Naive thymus-derived CD4-positive, alpha-beta T cell (primary cell): Measurements from ENCODE around the gene HELZ. TPM values are rescaled to one million over a fixed set of nuclear protein-coding genes. Genes with fewer than 3 reads are reported as not detected.

Experiments
- ATAC-seq: fragments of 150-1000 bp; cut with Tn5 transposase; 2 replicates; pipeline ENCODE4 v1.10.0; 2021; ENCODE audit warnings: mild to moderate bottlenecking, moderate library complexity
- CTCF ChIA-PET: fragments of 350-600 bp; sonication (Branson Sonifier 250); formaldehyde crosslinking; loops from one replicate; lab custom pipeline; 2021; ENCODE audit warnings: antibody characterized with exemption; lab: Charles Lee
- POLR2A ChIA-PET: fragments of 350-600 bp; sonication (Branson Sonifier 250); formaldehyde crosslinking; loops from one replicate; lab custom pipeline; 2021; ENCODE audit warnings: antibody characterized with exemption, inconsistent platforms; lab: Charles Lee
- DNase-seq, 9 donors: peaks; one replicate each; pipeline versions ENCODE4 v3.0.0 to v3.0.0-alpha.2; 2020 to 2022; ENCODE audit warnings: mixed read lengths in 1 of 9
- H3K27ac ChIP-seq: one replicate; pipeline ENCODE4 v1.7.0; 2013; ENCODE audit warnings: mild to moderate bottlenecking, low read depth, low read length, moderate library complexity
- H3K27me3 ChIP-seq, 2 donors: one replicate each; pipeline ENCODE4 v1.7.0; 2013; ENCODE audit warnings: low read length in 2 of 2, mild to moderate bottlenecking in 2 of 2, moderate library complexity in 2 of 2; ENCODE audit not compliant: control insufficient read depth in 2 of 2, insufficient read depth in 2 of 2
- H3K36me3 ChIP-seq, 3 experiments: 1 replicate in 2 of 3; 2 replicates in 1 of 3; pipeline ENCODE4 v1.7.0; 2013; ENCODE audit warnings: low read length in 3 of 3, mild to moderate bottlenecking in 3 of 3, moderate library complexity in 1 of 3; ENCODE audit not compliant: insufficient read depth in 3 of 3, control insufficient read depth in 2 of 3
- H3K4me1 ChIP-seq, 2 donors: one replicate each; pipeline ENCODE4 v1.7.0; 2013; ENCODE audit warnings: low read length in 2 of 2, mild to moderate bottlenecking in 2 of 2, moderate library complexity in 1 of 2; ENCODE audit not compliant: control insufficient read depth in 2 of 2, insufficient read depth in 2 of 2
- H3K4me3 ChIP-seq: 2 replicates; pipeline ENCODE4 v1.7.0; 2013; ENCODE audit warnings: mild to moderate bottlenecking, low read length
- H3K9me3 ChIP-seq, 3 experiments: 1 replicate in 2 of 3; 2 replicates in 1 of 3; pipeline ENCODE4 v1.7.0; 2013; ENCODE audit warnings: low read length in 3 of 3; ENCODE audit not compliant: control insufficient read depth in 2 of 3
- H3K27ac Mint-ChIP-seq, 9 donors: one replicate each; pipeline ENCODE4 v1.8.0; 2020 to 2022; ENCODE audit warnings: mixed read lengths in 9 of 9, mild to moderate bottlenecking in 8 of 9, moderate library complexity in 5 of 9, inconsistent platforms in 2 of 9
- H3K27me3 Mint-ChIP-seq, 5 donors: one replicate each; pipeline ENCODE4 v1.8.0; 2021 to 2022; ENCODE audit warnings: mixed read lengths in 5 of 5, mild to moderate bottlenecking in 1 of 5
- H3K36me3 Mint-ChIP-seq, 5 donors: one replicate each; pipeline ENCODE4 v1.8.0; 2020 to 2022; ENCODE audit warnings: mixed read lengths in 5 of 5, mild to moderate bottlenecking in 3 of 5, inconsistent platforms in 1 of 5
- H3K4me1 Mint-ChIP-seq, 7 donors: one replicate each; pipeline ENCODE4 v1.8.0; 2020 to 2022; ENCODE audit warnings: mixed read lengths in 7 of 7, mild to moderate bottlenecking in 3 of 7, inconsistent platforms in 1 of 7
- H3K4me3 Mint-ChIP-seq, 10 donors: one replicate each; pipeline ENCODE4 v1.8.0; 2020 to 2022; ENCODE audit warnings: mild to moderate bottlenecking in 10 of 10, mixed read lengths in 10 of 10, moderate library complexity in 6 of 10, inconsistent platforms in 2 of 10
- H3K9me3 Mint-ChIP-seq, 11 donors: one replicate each; pipeline ENCODE4 v1.8.0; 2020 to 2022; ENCODE audit warnings: mixed read lengths in 11 of 11, mild to moderate bottlenecking in 4 of 11, inconsistent platforms in 1 of 11, moderate library complexity in 1 of 11
- intact Hi-C, 2 donors: fragments of 100-400 bp; cut with micrococcal nuclease; formaldehyde crosslinking; loops; one replicate each; pipeline ENCODE4 v1.15.1; 2023
- polyA plus RNA-seq, 2 donors: library from polyadenylated mRNA; unstranded; fragments of 300-500 nt; fragmentation: Illumina TruSeq; gene quantifications; one replicate each; pipeline ENCODE4 v1.2.3, GENCODE V29; 2021
- total RNA-seq, 6 experiments: library from RNA in 5 of 6; stranded (reverse) in 5 of 6; gene quantifications; 1 replicate in 5 of 6; 2 replicates in 1 of 6; pipeline ENCODE4 v1.2.3 and lab custom pipeline; 2021 to 2026

Gene HELZ
- 100 to 1,000 TPM in 1 of 5 experiments, 10 to 100 TPM in 4; 68.6 to 114 (median 89.3) TPM for total RNA-seq
- 10 to 100 TPM; 44.8 to 57.6 TPM for polyA plus RNA-seq
- total RNA-seq (lab: John Stamatoyannopoulos, UW) = 139 reads per million, percentile 89 among the genes with 10 or more reads in this experiment

GRCh38 chr17:67245073-67245693, at the start of gene HELZ:
HELZ (minus strand) TSS chr17:67245196; CDS start chr17:67218804, 26,392 bp downstream.
- peaks cover 11 to 49% of the 10 kb centered on the region in 2 donors for H3K4me1 ChIP-seq
- Mint-ChIP-seq H3K27me3 (peaks cover 0 to 5% (median 0%) of the 10 kb centered on the region in 5 donors), H3K27ac (peak within 1 kb of the TSS; percentile 81 to 96 (median 90)), H3K9me3 (peaks cover 0 to 1% (median 0%) of the 10 kb centered on the region in 11 donors), H3K36me3 (peaks cover 0 to 15% (median 6%) of the 10 kb centered on the region in 5 donors), H3K4me3 (peak within 1 kb of the TSS; percentile 87 to 95 (median 90)), H3K4me1 (peaks cover 31 to 53% (median 49%) of the 10 kb centered on the region in 7 donors)
- no peaks in the 10 kb centered on the region for H3K27me3 ChIP-seq
- DNase-seq = peak; percentile 45 to 81 (median 79)
- H3K9me3 ChIP-seq = no peaks in the 10 kb centered on the region
- ChIA-PET CTCF (no interaction called here), POLR2A (interaction anchor here (0.6 to 1.5 kb wide), 3 partner anchors 12 to 121 kb away, joined by 3 to 4 read pairs (median 4); no protein-coding TSS in a partner anchor)
- H3K36me3 ChIP-seq = peaks cover 0 to 10% (median 8%) of the 10 kb centered on the region in 3 experiments
- H3K4me3 ChIP-seq = peak within 1 kb of the TSS; percentile 83
- intact Hi-C loops = loop anchor here (1.0 to 10.0 kb wide), 9 partner anchors 13 to 790 kb away; partner anchors contain the start of genes BPTF (in 2 of the 2), NOL11 (in 2 of the 2), PSMD12 (in 2 of the 2) and KPNA2 (in 1 of the 2)
- H3K27ac ChIP-seq = peak within 1 kb of the TSS; percentile 84
- peak; percentile 89 for ATAC-seq

- Mint-ChIP-seq H3K4me1 (peaks cover 0 to 5% (median 0%) of the 10 kb centered on the region in 7 donors), H3K27me3 (no peaks in the 10 kb centered on the region), H3K4me3 (peak overlapping the region in 9 of 10 donors; percentile 14 to 68 (median 58)), H3K36me3 (no peaks in the 10 kb centered on the region), H3K27ac (peak overlapping the region in 1 of 9 donors; percentile 55), H3K9me3 (no peaks in the 10 kb centered on the region)
- no peak overlapping the region for H3K4me3 ChIP-seq
- DNase-seq (peak; percentile 26 to 67 (median 61)), ATAC-seq (peak; percentile 97)
- no peak overlapping the region for H3K27ac ChIP-seq
- intact Hi-C loops = loop anchor here (1.0 to 5.0 kb wide), 3 partner anchors 48 to 576 kb away; partner anchors contain the start of gene HELZ (in 1 of the 2)
- no peaks in the 10 kb centered on the region for H3K9me3 ChIP-seq
- no peaks in the 10 kb centered on the region for H3K27me3 ChIP-seq
- no peaks in the 10 kb centered on the region for H3K36me3 ChIP-seq
- peaks cover 0 to 4% of the 10 kb centered on the region in 2 donors for H3K4me1 ChIP-seq
- ChIA-PET CTCF (interaction anchor here (0.6 to 1.2 kb wide), 5 partner anchors 12 to 396 kb away, joined by 3 read pairs; no protein-coding TSS in a partner anchor), POLR2A (no interaction called here)
Observed at GRCh38 chr17:67293251-67294203, 48.5 kb upstream of the HELZ start.

- DNase-seq = no peak
- Mint-ChIP-seq H3K4me1 (peaks cover 0 to 5% (median 0%) of the 10 kb centered on the region in 7 donors), H3K27ac (no peak overlapping the region), H3K9me3 (no peaks in the 10 kb centered on the region), H3K4me3 (no peak overlapping the region), H3K36me3 (no peaks in the 10 kb centered on the region), H3K27me3 (no peaks in the 10 kb centered on the region)
- peaks cover 0 to 4% of the 10 kb centered on the region in 2 donors for H3K4me1 ChIP-seq
- H3K36me3 ChIP-seq = no peaks in the 10 kb centered on the region
- intact Hi-C loops = loop anchor here in 1 of 2 donors (5.0 kb wide), 1 partner anchor 574 kb away; no protein-coding TSS in a partner anchor
- no peak overlapping the region for H3K4me3 ChIP-seq
- no peak overlapping the region for H3K27ac ChIP-seq
- no peaks in the 10 kb centered on the region for H3K9me3 ChIP-seq
- POLR2A ChIA-PET = interaction anchor here (0.7 kb wide), 1 partner anchor 70 kb away, joined by 3 read pairs; no protein-coding TSS in a partner anchor
- CTCF ChIA-PET = interaction anchor here (1.1 kb wide), 1 partner anchor 8 kb away, joined by 3 read pairs; no protein-coding TSS in a partner anchor
- ATAC-seq = no peak
- H3K27me3 ChIP-seq = no peaks in the 10 kb centered on the region
Observed at GRCh38 chr17:67290711-67291291, 45.8 kb upstream of the HELZ start.

- Histone ChIP-seq H3K4me3 (no peak overlapping the region), H3K27ac (no peak overlapping the region), H3K4me1 (peaks cover 0 to 4% of the 10 kb centered on the region in 2 donors), H3K36me3 (no peaks in the 10 kb centered on the region), H3K9me3 (no peaks in the 10 kb centered on the region), H3K27me3 (no peaks in the 10 kb centered on the region)
- intact Hi-C loops = loop anchor here in 1 of 2 donors (5.0 kb wide), 1 partner anchor 573 kb away; no protein-coding TSS in a partner anchor
- Mint-ChIP-seq H3K4me3 (no peak overlapping the region), H3K9me3 (no peaks in the 10 kb centered on the region), H3K27ac (no peak overlapping the region), H3K27me3 (no peaks in the 10 kb centered on the region), H3K4me1 (peaks cover 0 to 5% (median 0%) of the 10 kb centered on the region in 7 donors), H3K36me3 (no peaks in the 10 kb centered on the region)
- POLR2A ChIA-PET = interaction anchor here (0.7 kb wide), 1 partner anchor 70 kb away, joined by 3 read pairs; no protein-coding TSS in a partner anchor
- CTCF ChIA-PET = no interaction called here
- ATAC-seq = no peak
- no peak for DNase-seq
Observed at GRCh38 chr17:67290244-67290643, 45.2 kb upstream of the HELZ start.

- no peaks in the 10 kb centered on the region for H3K36me3 ChIP-seq
- ChIA-PET CTCF (interaction anchor here (0.6 to 1.1 kb wide), 3 partner anchors 21 to 1514 kb away, joined by 3 to 5 read pairs (median 3); no protein-coding TSS in a partner anchor), POLR2A (interaction anchor here (0.6 kb wide), 1 partner anchor 426 kb away, joined by 3 read pairs; no protein-coding TSS in a partner anchor)
- ATAC-seq (no peak), DNase-seq (no peak)
- Mint-ChIP-seq H3K36me3 (no peaks in the 10 kb centered on the region), H3K27me3 (no peaks in the 10 kb centered on the region), H3K27ac (no peak overlapping the region), H3K4me3 (no peak overlapping the region), H3K9me3 (no peaks in the 10 kb centered on the region), H3K4me1 (peaks cover 0 to 5% (median 0%) of the 10 kb centered on the region in 7 donors)
- H3K27me3 ChIP-seq = no peaks in the 10 kb centered on the region
- intact Hi-C loops = no loop called here
- H3K4me1 ChIP-seq = peaks cover 0 to 4% of the 10 kb centered on the region in 2 donors
- no peak overlapping the region for H3K27ac ChIP-seq
- H3K9me3 ChIP-seq = no peaks in the 10 kb centered on the region
- H3K4me3 ChIP-seq = no peak overlapping the region
Observed at GRCh38 chr17:67289181-67289876, 44.3 kb upstream of the HELZ start.
